NCI-H748 treated with DMSO at 0.1 percent for 48 hours (cell line): ENCODE measurements around the gene TPRN.
A peak's percentile ranks its signal among the peaks of the same experiment; 100 is the strongest.

Experiments
- DNase-seq: peaks from one replicate; lab custom pipeline; 2025; lab: John Stamatoyannopoulos, UW

The TPRN gene

GRCh38 chr9:137188490-137189296 is 11.8 kb downstream of the TPRN start, which contains the start of the genes ANAPC2 and SSNA1:
ANAPC2 (minus strand) TSS chr9:137188560; CDS start chr9:137188532, 28 bp downstream.
SSNA1 (plus strand) TSS chr9:137188676; CDS start chr9:137188727, 51 bp downstream.
- DNase-seq = peak; percentile 87

DNA sequence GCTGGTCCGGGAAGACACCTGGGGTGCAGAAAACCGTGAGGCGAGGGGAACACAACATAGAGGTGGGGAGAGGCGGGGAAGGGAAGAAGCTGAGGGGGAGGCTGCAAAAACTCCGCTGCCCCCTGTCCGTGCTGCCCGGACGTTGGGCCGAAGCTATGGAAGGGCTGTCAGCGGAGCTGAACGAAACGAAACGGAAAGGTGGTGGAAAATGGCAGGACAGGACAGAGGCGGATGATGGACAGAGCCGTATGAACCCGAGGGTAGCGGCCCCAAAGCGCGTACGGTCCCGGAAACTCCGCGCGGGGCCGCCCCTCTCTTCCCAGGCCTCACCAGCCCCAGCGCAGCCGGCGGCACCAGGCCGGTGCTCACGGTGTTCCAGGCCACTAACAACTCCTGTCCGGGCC is 12.5 kb downstream of the TPRN start:
- no peak for DNase-seq

GRCh38 chr9:137187386-137187785 is 13.2 kb downstream of the TPRN start:
- DNase-seq = no peak

- DNase-seq = no peak
Observed at GRCh38 chr9:137186385-137186784, 14.2 kb downstream of the TPRN start.

GRCh38 chr9:137185921-137186320 is 14.6 kb downstream of the TPRN start:
- DNase-seq = no peak

GRCh38 chr9:137184881-137185660 is 15.5 kb downstream of the TPRN start:
- no peak for DNase-seq

GRCh38 chr9:137183980-137184595 is 16.5 kb downstream of the TPRN start:
- DNase-seq = no peak

DNA sequence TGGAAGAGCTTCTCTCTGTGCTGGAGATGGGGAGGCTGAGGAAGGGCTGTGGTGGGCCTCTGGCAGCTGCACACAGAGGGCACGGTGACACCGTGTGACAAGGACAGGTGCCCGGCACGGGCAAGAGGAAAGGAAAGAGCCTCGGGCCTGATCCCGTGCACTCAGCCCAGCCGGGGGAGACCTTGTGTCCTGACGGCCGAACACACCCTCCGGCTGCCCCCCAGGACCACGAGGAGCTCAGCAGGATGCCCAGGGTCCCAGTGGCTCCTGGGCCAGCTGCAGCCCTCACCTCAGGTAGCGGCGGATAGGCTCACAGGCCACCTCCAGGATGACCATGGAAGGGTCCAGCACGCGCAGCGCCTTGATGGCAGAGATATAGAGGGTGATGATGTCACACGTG is 17.7 kb downstream of the TPRN start:
- no peak for DNase-seq

GRCh38 chr9:137181680-137182079 is 18.9 kb downstream of the TPRN start:
- DNase-seq = no peak

DNA sequence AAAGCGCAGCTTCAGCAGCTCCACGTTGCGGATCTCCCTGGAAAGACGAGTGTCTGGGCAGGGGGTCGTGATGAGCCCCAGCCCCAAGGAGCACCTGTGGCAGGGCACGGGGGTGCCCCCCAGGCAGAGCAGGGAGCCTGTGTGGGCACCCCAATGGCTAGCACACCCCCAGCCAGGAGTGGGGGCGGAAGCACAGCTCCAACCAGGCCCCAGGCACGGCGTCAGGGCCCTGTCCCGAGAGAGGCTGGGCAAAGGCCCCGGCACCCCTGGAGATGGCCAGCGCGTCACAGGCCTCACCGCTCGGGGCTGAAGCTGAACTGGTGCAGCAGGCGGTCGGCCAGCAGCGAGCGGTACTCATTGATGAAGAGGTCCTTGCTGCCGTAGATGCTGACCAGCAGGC is 20.1 kb downstream of the TPRN start:
- no peak for DNase-seq

DNA sequence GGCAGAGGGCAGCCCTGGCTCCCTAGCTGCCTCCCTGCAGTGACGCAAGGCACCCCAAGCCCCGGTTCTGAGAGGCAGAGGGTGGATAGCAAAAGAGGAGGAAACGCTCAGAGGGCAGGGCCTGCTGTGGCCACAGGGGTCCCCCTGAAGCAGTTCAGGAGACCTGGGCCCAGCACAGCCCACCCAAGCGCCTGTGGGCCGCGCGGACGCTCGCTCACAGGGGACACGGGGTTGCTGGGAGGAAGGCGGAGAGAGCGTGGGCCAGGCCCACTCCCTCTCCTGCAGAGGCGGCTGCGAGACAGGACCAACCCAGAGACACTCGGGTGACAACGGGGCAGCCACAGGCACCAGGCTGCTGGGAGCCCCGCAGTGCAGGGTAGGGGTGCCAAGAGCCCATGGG is 20.8 kb downstream of the TPRN start:
- no peak for DNase-seq

GRCh38 chr9:137178939-137179630 is 21.5 kb downstream of the TPRN start:
- no peak for DNase-seq

- DNase-seq = no peak
Observed at GRCh38 chr9:137178201-137178938, 22.2 kb downstream of the TPRN start.

GRCh38 chr9:137176302-137177182 is 24.0 kb downstream of the TPRN start:
- no peak for DNase-seq

DNA sequence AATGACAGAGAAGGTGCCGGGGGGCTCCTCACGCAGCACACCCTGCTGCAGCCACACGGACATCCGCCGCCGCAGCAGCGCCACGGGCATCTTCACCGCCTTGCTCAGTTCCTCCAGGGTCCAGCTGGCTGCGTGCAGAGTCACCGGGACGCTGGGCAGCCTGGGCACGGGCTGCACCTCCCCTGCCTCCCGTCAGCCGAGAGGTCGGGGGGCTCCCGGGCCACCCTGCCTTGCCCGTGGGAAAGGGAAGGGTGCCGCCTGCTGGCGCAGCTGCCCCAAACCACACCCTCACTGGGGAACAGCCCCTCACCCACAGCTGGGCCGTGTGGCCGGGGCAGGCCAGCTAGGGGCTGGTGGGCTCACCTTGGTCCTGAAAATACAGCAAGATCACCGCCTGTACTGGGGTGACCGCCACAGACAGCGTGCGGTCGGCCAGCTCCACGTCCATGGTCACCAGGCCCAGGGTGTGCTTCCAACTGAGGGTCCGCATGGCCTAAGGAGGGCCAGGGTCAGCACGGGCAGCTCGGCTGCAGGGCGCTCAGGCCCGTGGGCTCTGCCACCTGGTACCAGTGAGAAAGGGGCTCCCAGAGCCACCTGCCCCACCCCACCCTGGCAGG is 25.1 kb downstream of the TPRN start:
- DNase-seq = no peak

GRCh38 chr9:137174722-137175293 is 25.7 kb downstream of the TPRN start:
- DNase-seq = no peak

DNA sequence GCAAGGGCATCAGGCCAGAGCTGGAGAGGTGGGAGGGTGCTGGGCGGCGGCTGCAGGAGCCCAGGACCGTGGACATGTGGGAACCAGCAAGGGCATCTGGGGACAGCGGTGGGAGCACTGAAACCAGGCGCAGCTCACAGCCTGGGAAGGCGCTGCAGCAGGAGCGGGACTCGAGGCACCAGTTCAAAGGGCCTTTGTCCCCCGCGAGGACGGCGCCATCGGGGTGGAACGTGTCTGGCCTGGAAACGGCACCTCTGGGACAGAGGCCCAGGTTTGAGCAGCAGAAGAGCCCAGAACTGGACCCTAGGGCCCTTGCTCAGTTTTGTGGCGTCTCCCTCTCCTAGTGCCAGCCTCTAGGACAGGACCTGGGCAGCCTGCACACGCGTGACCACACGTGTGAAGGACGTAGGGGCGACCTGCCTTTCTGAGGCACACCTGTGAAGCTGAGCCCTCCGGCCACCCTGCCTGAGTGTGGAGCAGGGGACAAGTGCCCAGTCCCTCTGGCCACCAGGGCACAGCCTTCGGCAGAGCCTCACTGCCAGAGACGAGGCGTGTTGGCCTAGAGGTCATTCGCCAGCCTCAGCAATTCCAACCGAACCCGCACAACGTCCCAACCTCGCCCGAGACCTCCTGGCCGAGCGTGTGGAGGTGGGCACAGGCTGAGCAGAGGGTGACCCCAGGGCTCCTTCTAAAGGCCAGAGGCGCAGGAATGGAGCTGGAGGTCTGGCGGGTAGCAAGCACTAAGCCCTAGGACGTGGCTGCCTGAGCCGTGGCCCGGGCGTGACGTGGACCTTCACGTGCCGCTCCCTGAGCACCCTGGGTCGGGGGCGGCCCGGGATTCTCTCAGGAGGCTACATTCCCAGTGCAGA is 26.5 kb downstream of the TPRN start:
- DNase-seq = no peak
